Measurements from ENCODE around the gene FAM83G.

The FAM83G gene

DNA sequence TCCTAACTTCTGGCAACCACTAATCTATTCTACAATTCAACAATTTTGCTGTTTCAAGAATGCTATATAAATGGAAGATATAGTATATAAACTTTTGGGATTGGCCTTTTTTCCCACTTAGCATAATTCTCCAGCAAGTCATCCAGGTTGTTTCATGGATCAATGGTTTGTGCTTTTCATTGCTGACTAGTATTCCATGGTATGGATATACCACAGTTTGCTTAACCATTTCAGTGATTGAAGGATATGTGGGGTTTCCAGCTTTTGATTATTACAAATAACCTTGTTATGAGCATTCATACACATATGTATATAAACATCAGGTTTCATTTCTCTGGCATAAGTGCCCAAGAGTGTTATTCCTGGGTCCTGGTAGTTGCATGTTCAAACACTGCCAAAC is 2.1 kb upstream of the FAM83G start:
- DNase-seq = no peak

DNA sequence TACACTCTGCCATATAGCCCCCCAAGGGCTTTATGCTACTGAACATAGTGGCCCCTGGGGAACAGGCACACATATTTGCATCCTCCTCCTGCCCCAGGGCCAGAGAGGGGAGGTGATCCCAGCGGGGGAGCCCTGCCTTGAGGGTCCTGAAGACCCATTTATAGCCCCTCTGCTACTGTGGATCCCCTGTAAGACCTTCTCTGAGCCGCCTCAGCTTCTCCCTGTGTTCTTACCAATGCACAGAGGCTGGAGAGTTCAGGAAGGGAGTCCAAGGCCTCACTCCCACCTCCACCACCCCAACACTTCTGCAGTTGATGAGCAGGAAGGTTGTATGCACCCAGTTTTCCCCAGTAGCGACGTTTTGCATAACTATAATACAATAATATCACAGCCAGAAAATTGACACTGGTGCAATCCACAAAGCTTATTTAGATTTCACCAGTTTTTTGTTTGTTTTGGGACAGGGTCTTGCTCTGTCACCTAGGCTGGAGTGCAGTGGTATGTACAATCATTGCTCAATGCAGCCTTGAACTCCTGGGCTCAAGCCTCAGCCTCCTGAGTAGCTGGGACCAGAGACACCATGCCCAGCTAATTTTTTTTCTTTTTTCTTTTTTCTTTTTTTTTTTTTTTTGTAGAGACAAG is 1.3 kb upstream of the FAM83G start:
- DNase-seq = no peak

DNA sequence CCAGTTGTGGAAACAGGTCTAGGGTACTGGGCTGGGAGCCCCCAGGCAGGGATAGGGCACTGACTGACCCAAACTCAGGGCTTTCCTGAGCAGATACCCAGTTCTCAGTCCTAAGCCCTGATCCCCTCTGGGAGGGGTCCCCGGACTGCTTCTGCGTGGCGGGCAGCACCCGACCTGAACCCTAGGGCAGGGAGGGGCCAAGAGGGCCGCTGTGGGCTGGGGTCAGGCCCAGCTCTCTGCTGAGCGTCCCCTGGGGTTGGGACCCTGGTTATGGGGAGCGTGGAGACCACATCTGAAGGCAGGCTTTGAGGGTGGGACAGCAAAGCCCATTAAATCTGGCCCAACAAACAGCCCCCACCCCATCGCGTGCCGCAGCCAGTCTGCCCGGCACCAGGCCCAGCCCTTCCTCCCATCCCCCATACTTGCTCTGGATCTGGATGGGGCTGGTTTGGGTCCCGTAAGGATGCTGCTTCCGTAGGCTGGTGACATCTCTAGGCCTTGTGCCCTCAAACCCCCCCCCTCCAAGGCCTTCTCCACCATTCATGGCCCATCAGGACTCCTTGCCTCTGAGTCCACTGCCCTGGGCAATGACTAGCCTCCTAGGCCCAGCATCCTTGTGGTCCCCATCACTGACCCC is 691 bp upstream of the FAM83G start:
- DNase-seq = no peak

DNA sequence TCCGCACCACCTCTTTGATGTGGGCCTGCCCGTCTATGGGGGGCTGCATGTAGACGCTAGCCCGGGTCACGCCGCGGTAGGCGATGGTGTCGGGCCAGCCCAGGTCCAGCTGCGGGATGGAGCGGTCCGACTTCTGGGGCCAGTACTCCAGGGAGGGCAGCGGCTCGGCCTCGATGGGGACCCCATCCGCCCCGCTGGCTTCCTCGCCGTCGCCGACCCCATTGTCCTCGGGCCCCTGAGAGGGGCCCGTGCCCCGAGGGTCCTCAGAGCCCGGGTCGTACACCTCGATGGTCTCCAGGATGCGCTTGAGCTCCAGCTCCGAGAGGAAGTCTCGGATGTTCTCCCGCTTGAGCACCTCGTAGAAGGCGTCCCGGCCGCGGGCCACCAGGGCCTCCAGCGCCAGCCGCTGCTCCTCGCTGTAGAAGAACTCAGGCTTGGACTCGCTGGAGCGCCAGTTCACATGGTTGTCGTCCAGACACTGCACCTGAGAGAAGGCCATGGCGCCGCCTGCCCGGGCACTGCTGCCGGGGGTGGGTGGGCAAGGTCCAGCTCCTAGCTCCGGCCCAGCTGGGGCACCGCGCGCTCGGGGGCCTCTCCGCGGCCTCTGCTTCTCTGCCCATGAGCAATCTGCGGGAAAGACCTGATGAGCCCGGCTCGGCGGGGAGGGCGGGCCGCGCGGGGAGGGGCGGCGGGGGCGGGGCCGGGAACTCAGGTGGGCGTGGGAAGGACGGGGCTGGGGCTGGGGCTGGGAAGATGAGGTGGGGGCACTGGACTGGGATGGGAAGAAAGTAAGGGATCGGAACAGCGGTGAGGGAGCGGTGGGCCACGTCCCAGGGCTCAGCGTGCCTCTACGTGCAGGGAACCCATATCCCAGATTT is 782 bp downstream of the FAM83G start:
- DNase-seq = peak; percentile 66

DNA sequence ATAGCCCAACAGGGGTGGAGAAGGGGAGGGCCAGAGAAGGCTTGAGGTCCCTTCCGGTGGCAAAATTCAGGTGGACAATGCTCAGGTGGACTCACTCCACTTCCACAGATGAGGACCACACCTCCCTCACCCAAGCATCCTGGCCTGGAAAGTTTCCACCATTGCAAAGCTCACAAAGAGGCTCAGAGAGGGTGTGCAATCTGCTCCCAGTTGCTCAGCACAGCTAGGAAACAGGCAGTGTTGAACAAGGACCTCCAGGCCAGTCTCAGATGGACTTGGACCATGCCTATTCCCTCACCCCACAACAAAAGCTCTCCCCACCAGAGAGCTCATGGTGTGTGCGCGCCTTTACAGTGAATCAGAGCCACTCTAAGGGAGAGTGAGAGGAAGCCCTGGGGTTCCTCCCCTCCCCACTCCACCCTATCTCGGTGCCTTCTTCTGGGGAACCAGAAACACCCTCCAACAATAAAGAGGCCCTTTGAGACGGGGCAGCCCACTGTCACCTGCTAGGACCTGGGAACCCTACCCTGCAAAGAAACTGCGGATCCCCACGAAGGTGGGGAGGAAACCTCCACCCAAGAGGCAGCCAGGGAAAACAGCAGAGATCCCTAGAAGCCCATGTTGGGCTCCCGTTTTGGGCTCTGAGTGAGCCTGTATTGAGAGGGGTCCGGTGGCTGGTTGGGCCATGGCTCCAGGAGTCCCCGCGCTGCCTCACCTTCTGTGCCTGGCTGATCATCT is 1.6 kb downstream of the FAM83G start:
- DNase-seq = peak; percentile 38

DNA sequence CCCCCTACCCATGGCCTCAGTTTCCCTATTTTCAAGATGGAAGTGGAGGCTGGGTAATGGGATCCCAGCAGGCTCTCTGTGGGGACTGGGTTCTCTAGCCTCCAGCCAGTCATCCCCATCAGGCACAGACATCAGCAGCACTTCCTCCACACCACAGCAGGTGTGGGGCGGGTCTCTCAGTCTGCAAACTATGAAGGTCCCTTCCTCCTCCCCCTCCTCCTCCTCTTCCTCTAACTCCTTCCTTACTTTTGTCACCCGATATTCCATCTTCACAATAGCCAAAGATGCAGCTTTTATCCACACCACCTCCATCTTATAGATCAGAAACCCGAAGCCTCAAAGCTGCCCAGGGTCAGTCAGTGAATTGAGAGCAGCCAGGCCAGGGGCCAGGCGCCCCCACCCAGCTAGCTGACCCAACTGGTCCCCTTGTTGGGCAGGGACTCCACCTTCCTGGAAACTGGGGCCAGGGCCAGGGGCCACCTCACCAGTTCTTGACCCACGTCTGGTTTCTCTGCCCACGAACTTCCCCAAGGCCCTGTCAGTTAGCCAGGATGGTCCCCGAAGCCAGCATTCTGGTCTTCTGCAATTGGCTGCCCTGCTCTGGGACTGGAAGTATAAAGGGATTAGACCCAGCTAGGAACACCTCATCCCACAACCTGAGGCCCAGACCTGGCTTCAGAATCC is 2.5 kb downstream of the FAM83G start:
- DNase-seq = no peak

DNA sequence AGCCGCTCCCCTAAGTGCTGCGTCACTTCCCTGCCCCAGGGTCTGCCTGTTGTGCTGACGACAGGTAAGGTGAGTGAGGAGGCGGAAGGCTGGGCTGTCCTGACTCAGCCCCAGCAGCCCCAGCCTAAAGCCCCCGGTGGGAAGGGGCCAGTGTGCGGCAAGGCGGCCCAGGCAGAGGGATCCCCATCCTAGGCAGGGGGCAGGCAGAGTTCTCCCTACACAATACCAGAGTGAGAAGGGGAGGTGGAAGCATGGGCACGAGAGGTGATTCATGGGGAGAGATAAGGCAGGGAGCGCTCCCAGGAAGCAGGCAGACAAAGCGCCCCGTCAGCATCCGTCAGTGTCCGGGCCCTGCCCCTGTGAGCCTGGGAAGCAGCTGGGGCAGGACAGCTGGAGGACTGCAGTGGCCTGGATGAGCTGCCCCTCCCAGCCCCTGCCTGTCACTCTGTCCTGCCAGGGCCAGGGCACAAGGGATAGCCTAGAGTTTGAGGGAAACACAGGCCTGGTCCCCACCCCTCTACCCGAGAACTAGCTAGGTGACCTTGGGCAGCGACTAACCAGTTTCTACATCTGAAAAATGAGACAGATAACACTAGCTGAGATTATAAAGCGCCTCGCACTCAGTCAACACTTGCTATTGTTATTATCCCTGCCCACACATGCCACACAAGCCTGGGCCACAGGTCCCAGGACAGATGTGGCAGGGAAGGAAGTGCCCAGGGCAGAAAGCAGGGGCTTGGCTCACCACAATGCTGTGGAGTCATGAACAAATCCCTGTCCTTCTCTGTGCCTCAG is 3.8 kb downstream of the FAM83G start:
- DNase-seq = no peak

DNA sequence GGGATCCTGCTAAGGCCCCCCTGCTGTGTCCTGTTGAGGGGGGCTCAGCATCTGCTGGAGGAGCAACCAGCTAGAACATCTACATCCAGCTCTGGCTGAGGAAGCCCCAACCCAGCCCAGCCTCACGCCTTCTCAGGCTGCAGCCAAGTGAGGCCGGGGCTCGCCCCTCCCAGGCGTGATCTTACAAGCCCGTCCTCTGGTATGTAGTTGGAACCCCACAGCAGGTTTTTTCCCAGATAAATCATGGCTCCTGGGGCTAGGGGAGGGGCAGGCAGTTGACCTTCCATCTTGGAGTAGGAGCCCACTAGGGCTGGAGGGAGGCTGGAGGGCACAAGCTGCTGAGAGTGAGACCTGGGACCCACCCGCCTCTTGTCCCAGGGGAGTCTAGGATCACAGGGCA is 4.7 kb downstream of the FAM83G start:
- DNase-seq = no peak

DNA sequence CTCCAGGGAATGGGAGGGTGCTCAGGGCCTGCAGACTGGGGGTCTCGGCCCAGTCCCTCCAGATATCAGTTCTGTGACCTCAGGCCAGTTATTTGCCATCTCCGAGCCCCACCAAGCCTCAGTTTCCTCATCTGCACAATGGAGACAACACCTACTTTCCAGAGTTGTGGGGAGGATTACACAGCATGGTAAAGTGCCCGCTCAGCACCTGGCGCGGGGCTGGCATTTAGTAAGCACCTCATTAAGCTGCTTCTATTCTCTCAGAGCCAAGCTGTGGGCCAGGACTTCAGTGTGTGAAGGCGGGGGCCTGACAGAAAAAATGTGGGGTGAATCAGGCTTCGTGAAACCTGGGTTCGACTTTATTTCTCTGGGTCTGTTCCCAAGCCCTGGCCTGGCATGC is 5.2 kb downstream of the FAM83G start:
- DNase-seq = no peak

DNA sequence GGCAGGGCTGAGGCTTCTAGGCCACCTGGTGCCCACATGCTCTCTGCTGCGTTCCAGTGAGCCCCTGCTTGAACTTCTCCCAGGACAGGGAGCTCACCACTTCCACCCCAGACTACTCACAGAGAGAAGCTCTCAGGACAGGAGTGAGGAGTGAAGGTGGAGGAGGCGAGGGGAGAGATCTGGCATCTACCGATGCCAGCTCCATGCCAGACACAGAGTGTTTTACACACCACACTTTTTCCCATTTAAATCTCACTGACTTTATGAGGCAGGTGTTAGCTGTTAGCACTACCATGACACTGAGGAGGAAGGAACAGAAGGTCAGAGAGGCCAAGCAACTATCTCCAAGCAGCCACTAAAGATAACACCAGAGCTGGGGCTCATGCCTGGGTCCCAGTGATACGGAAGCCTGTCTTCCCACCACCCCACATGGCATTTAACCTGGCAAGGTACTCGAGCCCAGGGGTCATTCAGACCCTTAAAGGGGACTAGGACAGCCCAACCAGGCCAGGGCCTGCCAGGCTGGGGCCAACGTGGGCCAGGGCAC is 6.8 kb downstream of the FAM83G start:
- no peak for DNase-seq

DNA sequence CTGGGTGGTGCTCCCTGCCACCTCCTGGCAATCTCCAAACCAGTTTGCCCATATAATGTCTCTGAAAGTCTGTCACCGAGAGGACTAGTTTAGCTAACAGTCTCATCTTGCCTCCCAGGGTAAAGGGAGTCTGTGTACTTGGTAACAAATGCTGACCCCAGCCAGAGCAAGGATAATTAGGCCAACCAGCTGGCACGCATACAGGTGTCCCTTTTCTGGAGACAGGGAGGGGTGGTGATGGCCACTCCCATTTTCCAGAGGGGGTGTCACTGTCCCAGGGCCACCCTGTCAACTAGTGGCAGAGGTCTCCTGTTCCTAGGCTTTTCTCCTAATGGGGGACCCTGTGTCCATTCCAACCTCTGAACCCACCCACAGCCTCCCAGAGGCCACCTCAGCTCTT is 8.1 kb downstream of the FAM83G start:
- no peak for DNase-seq

DNA sequence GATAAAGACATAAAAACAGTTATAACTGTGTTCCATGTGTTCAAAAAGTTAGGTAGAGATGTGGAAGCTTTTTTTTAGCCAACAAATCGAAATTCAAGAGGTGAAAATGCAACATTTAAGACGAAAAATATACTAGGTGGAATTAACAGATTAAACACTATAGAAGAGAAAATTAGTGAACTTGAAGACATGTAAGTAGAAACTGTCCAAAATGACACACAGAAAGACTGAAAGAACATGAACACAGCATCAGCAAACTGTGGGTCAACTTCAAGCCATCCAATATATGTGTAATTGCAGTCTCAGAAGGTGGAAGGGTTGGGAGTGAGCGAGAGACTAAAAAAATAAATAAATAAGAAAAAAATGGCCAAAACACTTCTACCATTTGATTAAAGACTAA is 9.3 kb downstream of the FAM83G start:
- no peak for DNase-seq

DNA sequence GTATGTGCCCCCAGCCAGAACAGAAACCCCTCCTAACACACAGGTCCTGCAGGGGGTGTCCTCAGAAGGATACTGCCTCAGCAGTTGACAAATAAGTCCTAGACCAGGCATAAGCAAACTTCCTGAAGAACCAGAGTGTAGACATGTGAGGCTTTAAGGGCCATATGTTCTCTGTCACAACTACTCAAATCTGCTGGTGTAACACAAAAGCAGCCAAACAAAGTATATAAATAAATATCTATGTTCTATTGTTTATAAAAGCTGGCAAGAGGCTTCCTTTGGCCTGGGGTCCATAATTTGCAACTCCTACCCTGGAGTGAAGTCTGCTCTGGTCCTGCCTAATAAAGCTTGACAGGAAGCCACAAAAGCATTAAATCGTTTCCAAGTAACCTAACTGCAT is 9.9 kb downstream of the FAM83G start:
- no peak for DNase-seq

DNA sequence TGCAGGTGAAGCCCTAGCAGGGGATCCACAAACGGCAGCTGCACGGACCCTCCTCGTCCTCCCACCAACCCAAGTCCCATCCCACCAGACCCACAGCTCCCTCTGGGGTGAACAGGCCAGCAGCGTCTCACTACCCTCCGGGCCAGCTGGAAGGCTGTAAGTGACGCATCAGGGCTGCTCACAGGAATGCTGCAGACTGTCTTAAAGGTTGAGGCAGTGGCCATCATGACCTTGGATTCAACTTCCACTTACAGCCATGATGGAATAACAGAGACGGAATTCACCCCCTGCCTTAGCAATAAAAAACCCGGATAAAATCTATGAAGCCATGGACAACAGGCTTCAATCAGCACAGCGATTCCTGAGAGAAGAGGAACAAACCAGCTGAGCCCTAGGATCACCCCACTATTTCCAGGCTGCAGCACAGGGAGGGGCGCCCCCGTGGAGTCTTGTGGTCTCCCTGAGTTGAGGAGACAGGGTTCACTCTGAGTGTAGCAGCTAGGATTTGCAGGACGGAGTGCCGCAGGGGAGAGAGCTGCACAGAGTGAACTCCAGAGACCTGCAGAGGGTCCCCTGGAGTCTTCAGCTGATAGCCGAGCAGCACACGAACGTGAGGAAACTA is 10.5 kb downstream of the FAM83G start:
- no peak for DNase-seq

DNA sequence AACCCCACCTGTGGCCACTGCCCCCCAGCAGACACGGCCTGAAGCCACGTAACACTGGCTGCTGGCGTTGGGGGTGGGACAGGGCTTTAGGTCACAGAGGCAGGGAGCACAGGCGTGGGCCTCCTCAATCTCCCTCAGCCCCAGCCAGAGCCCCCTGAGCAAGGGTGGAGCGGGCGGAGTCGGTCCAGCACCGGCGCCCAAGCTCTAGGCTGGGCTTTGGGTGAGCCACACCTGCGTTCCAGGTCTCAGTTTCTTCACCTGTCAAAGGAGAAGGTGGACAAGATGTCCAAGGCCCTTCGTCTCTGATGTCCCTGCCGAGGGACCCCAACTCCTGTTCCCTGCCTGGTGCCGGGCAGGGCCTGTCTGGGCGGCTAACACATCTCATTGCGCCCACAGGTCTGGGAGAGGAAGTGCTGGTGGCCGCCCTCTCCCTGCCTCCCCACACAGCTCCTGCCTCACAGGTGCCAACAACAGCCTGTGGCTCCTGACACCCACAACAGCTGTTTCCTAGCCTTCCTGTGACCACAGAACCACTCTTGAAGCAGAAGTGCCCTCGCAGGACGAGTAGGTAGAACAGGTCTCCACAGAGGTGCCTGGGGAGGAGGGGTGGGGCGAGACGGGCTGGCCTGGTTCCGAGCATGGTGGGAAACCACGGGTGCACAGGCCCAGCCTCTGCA is 12.0 kb downstream of the FAM83G start:
- peak; percentile 46 for DNase-seq

DNA sequence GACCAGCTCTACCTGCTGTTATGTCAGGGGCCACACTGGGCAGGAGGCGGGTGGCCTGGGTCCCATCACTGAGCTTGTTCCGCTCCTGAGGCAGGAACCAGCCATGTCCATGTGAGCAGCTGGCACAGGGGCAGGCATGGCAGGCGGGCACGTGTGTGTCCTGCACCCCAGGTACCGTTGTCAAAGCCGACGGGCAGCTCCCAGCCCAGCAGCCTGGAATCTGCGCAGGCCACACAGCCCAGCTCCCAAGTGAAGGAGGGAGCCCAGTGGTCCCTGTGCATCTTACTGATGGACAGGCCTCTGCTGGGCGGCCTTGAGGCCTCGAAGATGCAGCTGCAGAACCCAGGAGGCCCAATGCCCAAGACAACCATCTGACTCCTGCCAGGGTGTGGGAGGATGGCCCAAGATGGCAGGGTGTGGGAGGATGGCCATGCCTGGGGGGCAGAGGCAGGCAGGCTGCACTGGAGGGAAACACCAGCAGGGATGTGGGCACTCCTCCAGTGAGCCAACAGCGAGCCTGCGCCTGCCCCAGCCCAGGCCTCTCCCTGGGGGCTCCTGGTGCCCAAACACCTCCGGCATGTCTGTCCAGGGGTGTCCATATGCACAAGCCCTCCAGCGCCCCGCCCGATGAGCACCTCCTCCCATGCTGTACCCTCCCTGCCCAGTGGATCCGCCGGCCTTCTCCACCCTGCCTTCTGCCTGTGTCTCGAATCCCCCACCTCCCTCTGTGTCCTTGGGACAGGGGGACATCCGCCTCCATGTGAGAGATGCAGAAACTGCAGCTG is 12.8 kb downstream of the FAM83G start:
- no peak for DNase-seq

DNA sequence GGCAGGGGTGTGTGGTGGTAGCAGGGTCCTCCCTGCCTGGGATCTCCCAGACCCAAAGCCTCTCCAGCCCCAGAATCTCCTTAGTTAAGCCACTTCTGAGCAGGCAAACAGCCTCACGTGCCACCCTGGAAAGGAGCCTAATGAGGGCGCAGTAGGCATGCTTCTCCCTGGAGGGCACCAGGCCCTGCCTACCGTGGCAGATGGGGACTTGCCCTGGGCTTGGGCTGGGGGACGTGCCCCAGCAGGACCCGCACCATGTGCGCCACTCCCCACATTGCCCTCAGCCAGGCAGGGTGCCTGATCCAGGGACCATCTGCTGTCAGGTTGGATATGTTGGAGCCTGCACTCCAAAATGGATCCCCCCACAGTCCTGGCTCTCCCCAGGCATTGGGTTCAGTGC is 14.2 kb downstream of the FAM83G start:
- no peak for DNase-seq

DNA sequence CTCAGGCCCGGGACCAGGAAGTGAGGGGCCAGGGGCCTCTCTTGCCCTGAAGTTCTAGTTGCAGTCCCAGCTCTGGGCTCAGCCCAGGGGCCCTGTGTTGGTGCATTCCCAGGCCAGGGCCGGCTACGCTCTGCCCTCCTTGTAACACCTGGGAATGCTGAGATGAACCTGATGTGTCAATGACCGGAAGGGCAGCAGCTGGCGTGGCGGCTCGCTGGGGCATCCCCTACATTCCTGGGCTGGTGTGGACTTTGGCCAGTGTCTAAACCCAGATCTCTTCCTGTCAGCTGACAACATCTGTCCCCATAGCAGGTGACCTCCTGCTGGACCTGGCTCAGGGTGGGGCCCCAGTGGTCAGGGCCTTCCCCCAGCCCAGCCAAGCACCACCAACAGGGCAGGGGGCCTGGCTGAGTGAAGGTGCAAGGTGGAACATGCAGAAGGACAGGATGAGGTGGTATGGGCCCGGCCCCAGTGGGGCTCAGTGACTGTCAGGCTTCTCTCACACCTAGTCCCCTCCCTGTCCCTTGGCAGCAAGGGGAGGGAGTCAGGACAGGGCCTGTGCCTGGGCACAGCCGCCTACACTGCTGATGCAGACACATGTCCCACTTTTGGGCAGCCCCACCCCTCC is 15.9 kb downstream of the FAM83G start:
- DNase-seq = no peak

DNA sequence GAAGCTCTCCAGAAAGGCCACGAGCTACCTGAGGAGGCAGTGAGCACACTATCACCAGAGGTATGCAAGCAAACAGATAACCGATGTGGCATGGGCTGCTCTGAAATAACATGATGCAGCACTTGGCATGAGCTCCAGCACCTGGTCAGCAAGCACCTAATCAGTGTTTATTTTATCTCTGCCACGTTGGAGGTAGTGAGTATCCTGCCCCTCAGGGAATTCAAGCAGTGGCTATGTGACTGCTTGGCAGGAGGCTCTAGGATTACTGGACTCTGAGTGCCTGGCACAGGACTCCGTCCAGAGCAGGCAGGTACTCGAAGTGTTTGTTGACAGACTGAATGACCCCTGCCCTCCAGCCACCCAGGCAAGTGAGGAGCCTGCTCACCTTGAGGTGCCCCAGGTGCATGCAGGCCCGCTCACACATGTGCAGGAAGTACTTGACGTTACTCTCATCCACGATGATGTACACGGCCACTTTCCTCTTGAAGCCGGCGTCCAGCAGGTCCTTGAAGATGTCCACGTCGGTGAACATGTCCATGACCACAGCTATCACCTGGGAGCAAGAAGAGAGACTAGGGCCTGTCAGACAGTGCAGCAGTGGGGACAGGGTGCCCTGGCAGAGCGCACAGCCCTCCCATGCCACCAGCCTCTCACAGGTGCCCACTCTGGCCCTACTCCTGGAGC is 16.6 kb downstream of the FAM83G start:
- no peak for DNase-seq

All from activated T-cell treated with anti-CD3 and anti-CD28 coated beads, Interleukin-2, amount 50 U/mL, for 1 hour (primary cell).